Erythroblast (primary cell): Measurements from ENCODE around the gene MAN2A1.

ENCODE experiments used
- GATA1 ChIP-seq: IDR thresholded peaks from 2 replicates; pipeline ENCODE4 v1.6.1; 2011; ENCODE audit warnings: low read depth, mild to moderate bottlenecking, control low read depth, low read length, moderate library complexity
- POLR2A ChIP-seq: IDR thresholded peaks from 2 replicates; pipeline ENCODE4 v1.6.1; 2011; ENCODE audit warnings: mild to moderate bottlenecking, low read length

GRCh38 chr5:109707531-109707930 lies 17.8 kb downstream of the MAN2A1 start:
- no peak for TF ChIP-seq POLR2A
- TF ChIP-seq GATA1: no peak
